HG02943 (cell line): ENCODE results near the gene KCNJ18.
"Not testable (repeated sequence)": the region's sequence is repeated elsewhere in the genome, so short reads cannot be mapped to it uniquely, and the experiment has no call there.

ENCODE experiments used
- ATAC-seq: cut with Tn5 transposase; IDR thresholded peaks from one replicate; pipeline ENCODE4 v1.9.1; 2021; ENCODE audit warnings: mild to moderate bottlenecking, low read depth, moderate library complexity; ENCODE audit not compliant: unreplicated experiment

KCNJ18 gene

GRCh38 chr17:21691883-21692703 is at the start of gene KCNJ18:
Gene KCNJ18 (plus strand): TSS chr17:21692523. CDS start chr17:21702787, 10,264 bp downstream.
- not testable (repeated sequence) for ATAC-seq

- not testable (repeated sequence) for ATAC-seq
Observed at GRCh38 chr17:21648125-21648524, 44.2 kb upstream of the KCNJ18 start.

GRCh38 chr17:21650043-21650442 is 42.3 kb upstream of the KCNJ18 start:
- not testable (repeated sequence) for ATAC-seq

GRCh38 chr17:21652049-21652448 is 40.3 kb upstream of the KCNJ18 start:
- not testable (repeated sequence) for ATAC-seq

- not testable (repeated sequence) for ATAC-seq
Observed at GRCh38 chr17:21653211-21653610, 39.1 kb upstream of the KCNJ18 start.

GRCh38 chr17:21656518-21657309 is 35.6 kb upstream of the KCNJ18 start:
- not testable (repeated sequence) for ATAC-seq

GRCh38 chr17:21659635-21660034 is 32.7 kb upstream of the KCNJ18 start:
- ATAC-seq, result not testable (repeated sequence)

GRCh38 chr17:21661455-21661854 is 30.9 kb upstream of the KCNJ18 start:
- not testable (repeated sequence) for ATAC-seq

GRCh38 chr17:21663166-21663565 is 29.2 kb upstream of the KCNJ18 start:
- not testable (repeated sequence) for ATAC-seq

- not testable (repeated sequence) for ATAC-seq
Observed at GRCh38 chr17:21663614-21664474, 28.5 kb upstream of the KCNJ18 start.

- not testable (repeated sequence) for ATAC-seq
Observed at GRCh38 chr17:21665171-21665570, 27.2 kb upstream of the KCNJ18 start.

- not testable (repeated sequence) for ATAC-seq
Observed at GRCh38 chr17:21665935-21666493, 26.3 kb upstream of the KCNJ18 start.

- not testable (repeated sequence) for ATAC-seq
Observed at GRCh38 chr17:21666711-21667412, 25.5 kb upstream of the KCNJ18 start.

- not testable (repeated sequence) for ATAC-seq
Observed at GRCh38 chr17:21667413-21668117, 24.8 kb upstream of the KCNJ18 start.

GRCh38 chr17:21668118-21668488 is 24.2 kb upstream of the KCNJ18 start:
- not testable (repeated sequence) for ATAC-seq

- ATAC-seq, result not testable (repeated sequence)
Observed at GRCh38 chr17:21668746-21669508, 23.4 kb upstream of the KCNJ18 start.

GRCh38 chr17:21669616-21670360 is 22.5 kb upstream of the KCNJ18 start:
- ATAC-seq, result not testable (repeated sequence)
